Suprapubic skin (tissue), 4 donors: ENCODE results near the gene PCK2. TPM values are rescaled to one million over a fixed set of nuclear protein-coding genes. Genes with fewer than 3 reads are reported as not detected.

Experiments
- DNase-seq, 2 donors: peaks; one replicate each; pipeline ENCODE4 v3.0.0-alpha.2; 2019; ENCODE audit warnings: low spot score in 2 of 2
- H3K27ac ChIP-seq: fragments of 200-600 bp; sonication (generic); one replicate; pipeline ENCODE4 v1.5.1; 2019
- H3K27me3 ChIP-seq: fragments of 200-600 bp; sonication (generic); one replicate; pipeline ENCODE4 v1.5.1; 2019
- H3K36me3 ChIP-seq: fragments of 200-600 bp; sonication (generic); one replicate; pipeline ENCODE4 v1.5.1; 2019
- H3K4me1 ChIP-seq: fragments of 200-600 bp; sonication (generic); one replicate; pipeline ENCODE4 v1.5.1; 2019
- H3K4me3 ChIP-seq: fragments of 200-600 bp; sonication (generic); one replicate; pipeline ENCODE4 v1.5.1; 2019; ENCODE audit warnings: mild to moderate bottlenecking
- H3K9me3 ChIP-seq: fragments of 200-600 bp; sonication (generic); one replicate; pipeline ENCODE4 v1.5.1; 2019
- CTCF ChIP-seq, 2 donors: fragments of 200-600 bp in 1 of 2; fragments of 450-650 bp in 1 of 2; sonication (generic) in 1 of 2; IDR thresholded peaks; one replicate each; pipeline ENCODE4 v1.5.1; 2016 to 2019; ENCODE audit warnings: antibody characterized with exemption in 2 of 2, mild to moderate bottlenecking in 1 of 2, moderate library complexity in 1 of 2
- EP300 ChIP-seq: sonication (generic); formaldehyde crosslinking; IDR thresholded peaks from one replicate; pipeline ENCODE4 v1.6.1; 2017; ENCODE audit warnings: antibody characterized with exemption
- POLR2A ChIP-seq, 2 donors: fragments of 450-650 bp; IDR thresholded peaks; one replicate each; pipeline ENCODE4 v1.6.1; 2017; ENCODE audit warnings: antibody characterized with exemption in 2 of 2, mild to moderate bottlenecking in 2 of 2, moderate library complexity in 2 of 2
- POLR2AphosphoS5 ChIP-seq, 3 donors: sonication (generic); formaldehyde crosslinking; IDR thresholded peaks; one replicate each; pipeline ENCODE4 v1.6.1; 2017; ENCODE audit warnings: antibody characterized with exemption in 3 of 3
- WGBS: methylation state at CpG from one replicate; pipeline ENCODE4 v1.1.5; 2018; 5-methylcytosine and 5-hydroxymethylcytosine counted together
- total RNA-seq, 4 donors: library from RNA; depleted of rRNA; stranded (reverse); fragments of >200 nt; gene quantifications; one replicate each; pipeline ENCODE4 v1.1.0, GENCODE V29; 2016

PCK2 gene
- total RNA-seq, 4 donors from 2014 or later = 9.2 to 25.1 (median 14.4) TPM

DNA sequence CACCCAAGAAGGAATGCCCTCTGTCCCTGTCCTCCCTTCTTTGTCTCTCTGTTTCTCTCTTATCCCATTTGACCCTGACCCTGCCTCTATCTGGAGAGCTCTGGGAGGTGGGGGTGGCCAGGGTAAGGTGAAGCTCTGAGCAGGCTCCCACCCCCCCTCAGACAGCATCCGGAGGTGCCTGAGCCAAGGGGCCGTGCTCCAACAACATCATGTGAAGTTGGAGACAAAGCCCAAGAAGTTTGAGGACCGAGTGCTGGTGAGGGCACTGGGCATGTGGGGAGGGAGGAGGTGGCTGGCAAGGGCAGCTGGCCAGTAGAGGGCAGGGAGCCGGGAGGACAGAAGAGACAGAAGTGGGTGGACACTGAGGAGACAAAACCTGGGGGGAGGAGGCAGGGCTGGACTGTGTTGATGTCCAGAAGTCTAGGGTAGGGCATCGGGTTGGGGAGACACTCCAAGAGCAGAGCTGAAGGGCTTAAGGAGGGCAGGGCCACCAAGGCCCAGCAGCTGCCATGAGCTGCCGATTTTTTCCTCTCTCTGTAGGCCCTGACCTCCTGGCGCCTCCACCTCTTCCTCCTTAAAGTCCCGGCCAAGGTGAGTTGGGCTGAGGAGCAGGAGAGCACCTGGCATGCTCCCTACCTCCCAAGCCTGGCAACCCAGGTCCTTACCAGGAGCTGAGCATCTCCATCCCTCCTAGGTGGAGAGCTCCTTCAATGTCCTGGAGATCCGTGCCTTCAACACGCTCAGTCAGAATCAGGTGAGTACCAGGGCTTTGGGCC is 40.4 kb upstream of the PCK2 start:
- peak; percentile 49 to 65 for DNase-seq
- 79% methylated on average over 8 of the region's 10 CpGs for WGBS
- TF ChIP-seq CTCF (IDR thresholded peaks at IDR 0.05) (no peak), POLR2AphosphoS5 (IDR thresholded peaks at IDR 0.05) (no peak), POLR2A (IDR thresholded peaks at IDR 0.05) (no peak), EP300 (no peak)
- no peak overlapping the region for H3K27ac ChIP-seq
- H3K27me3 ChIP-seq = no peaks in the 10 kb centered on the region
- H3K4me1 ChIP-seq = peaks cover 17% of the 10 kb centered on the region
- no peaks in the 10 kb centered on the region for H3K9me3 ChIP-seq
- no peak overlapping the region for H3K4me3 ChIP-seq
- H3K36me3 ChIP-seq = no peaks in the 10 kb centered on the region

DNA sequence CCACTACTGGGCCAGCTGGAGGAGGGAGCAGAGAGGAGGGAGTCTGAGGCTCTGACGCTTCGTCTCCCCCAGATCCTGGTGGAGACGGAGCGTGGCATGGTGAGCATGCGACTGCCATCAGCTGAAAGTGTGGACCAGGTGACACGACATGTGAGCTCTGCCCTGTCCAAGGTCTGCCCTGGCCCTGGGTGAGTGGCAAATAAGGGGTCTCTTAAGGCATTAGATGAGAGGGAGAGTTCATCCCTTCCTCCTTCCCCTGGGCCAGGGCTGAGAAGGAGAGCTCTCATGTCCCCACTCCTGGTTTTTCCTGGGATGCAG is 39.8 kb upstream of the PCK2 start:
- H3K27ac ChIP-seq = no peak overlapping the region
- TF ChIP-seq CTCF (IDR thresholded peaks at IDR 0.05) (no peak), EP300 (no peak), POLR2A (IDR thresholded peaks at IDR 0.05) (no peak), POLR2AphosphoS5 (IDR thresholded peaks at IDR 0.05) (no peak)
- H3K27me3 ChIP-seq = no peaks in the 10 kb centered on the region
- WGBS = 94% methylated on average over 6 of the region's 6 CpGs
- H3K4me1 ChIP-seq = peaks cover 17% of the 10 kb centered on the region
- no peaks in the 10 kb centered on the region for H3K36me3 ChIP-seq
- no peak overlapping the region for H3K4me3 ChIP-seq
- DNase-seq = peak in 1 of 2 donors; percentile 69
- H3K9me3 ChIP-seq = no peaks in the 10 kb centered on the region

- no peaks in the 10 kb centered on the region for H3K36me3 ChIP-seq
- H3K27me3 ChIP-seq = no peaks in the 10 kb centered on the region
- H3K4me3 ChIP-seq = no peak overlapping the region
- H3K27ac ChIP-seq = no peak overlapping the region
- peaks cover 17% of the 10 kb centered on the region for H3K4me1 ChIP-seq
- H3K9me3 ChIP-seq = no peaks in the 10 kb centered on the region
- no peak for TF ChIP-seq EP300
- no peak for TF ChIP-seq POLR2AphosphoS5 (IDR thresholded peaks at IDR 0.05)
- no peak for TF ChIP-seq CTCF (IDR thresholded peaks at IDR 0.05)
- TF ChIP-seq POLR2A (IDR thresholded peaks at IDR 0.05) = no peak
- no peak for DNase-seq
- 88% methylated on average over 9 of the region's 9 CpGs for WGBS
Measured at GRCh38 chr14:24054646-24055045, 39.5 kb upstream of the PCK2 start.

DNA sequence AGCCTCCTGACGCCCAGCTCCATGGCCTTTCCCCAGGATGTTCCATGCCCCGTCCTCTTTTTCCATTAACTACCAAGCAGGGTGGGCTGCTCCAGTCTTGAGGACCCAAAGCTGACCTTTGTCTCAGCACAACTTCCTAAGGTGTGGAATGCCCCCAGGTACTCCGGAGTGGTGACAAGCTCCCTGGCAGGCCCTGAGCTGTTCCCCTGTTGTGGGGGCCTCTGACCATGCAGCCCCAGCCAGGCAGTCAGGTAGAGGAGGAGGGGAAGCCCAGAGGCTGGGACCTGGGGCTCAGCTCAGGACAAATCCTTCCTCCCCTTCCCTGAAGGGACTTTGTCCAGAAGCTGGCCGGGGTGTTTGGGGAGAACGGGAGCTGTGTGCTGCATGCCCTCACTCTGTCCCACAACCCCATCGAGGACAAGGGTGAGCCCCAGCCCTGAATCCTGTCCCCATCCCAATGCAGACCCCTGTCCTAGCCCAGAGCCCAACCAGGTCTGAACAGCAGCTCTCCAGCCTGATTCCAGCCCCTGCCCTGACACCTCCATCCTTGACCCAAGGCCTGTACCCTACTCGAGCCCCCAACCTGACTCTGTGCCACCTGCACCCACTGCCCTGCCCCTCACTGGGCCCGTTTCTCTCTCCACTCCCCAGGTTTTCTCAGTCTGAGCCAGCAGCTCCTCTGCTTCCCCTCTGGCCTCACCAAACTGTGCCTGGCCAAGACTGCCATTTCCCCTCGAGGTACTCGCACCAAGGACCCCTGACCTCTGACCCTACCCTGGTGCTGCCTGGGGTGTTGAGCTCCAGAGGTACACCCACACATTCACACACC is 37.9 kb upstream of the PCK2 start:
- DNase-seq = peak in 1 of 2 donors; percentile 44
- TF ChIP-seq CTCF (IDR thresholded peaks at IDR 0.05) (no peak), POLR2A (IDR thresholded peaks at IDR 0.05) (no peak), POLR2AphosphoS5 (IDR thresholded peaks at IDR 0.05) (no peak), EP300 (no peak)
- Histone ChIP-seq H3K9me3 (no peaks in the 10 kb centered on the region), H3K4me3 (no peak overlapping the region), H3K4me1 (peaks cover 16% of the 10 kb centered on the region), H3K27me3 (no peaks in the 10 kb centered on the region), H3K27ac (no peak overlapping the region), H3K36me3 (no peaks in the 10 kb centered on the region)
- 88% methylated on average over 7 of the region's 10 CpGs for WGBS

DNA sequence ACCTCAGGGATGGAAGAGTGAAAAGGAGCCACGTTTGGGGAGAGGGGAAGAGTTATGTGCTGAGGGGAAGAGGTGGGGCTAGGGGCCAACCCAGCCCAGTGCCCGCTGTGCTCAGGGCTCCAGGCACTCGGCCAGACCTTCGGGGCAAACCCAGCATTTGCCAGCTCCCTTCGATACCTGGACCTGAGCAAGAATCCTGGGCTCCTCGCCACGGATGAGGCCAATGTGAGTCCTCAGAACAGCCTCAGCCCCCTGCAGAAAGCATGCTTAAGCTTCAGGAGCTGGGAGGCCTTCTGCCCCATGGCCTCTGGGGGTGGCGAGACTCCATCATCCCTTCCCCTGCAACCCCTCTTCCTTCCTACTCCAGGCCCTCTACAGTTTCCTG is 37.3 kb upstream of the PCK2 start:
- Histone ChIP-seq H3K36me3 (no peaks in the 10 kb centered on the region), H3K4me1 (peaks cover 13% of the 10 kb centered on the region), H3K27ac (no peak overlapping the region), H3K9me3 (no peaks in the 10 kb centered on the region), H3K4me3 (no peak overlapping the region), H3K27me3 (no peaks in the 10 kb centered on the region)
- DNase-seq = no peak
- TF ChIP-seq POLR2A (IDR thresholded peaks at IDR 0.05) (no peak), POLR2AphosphoS5 (IDR thresholded peaks at IDR 0.05) (no peak), EP300 (no peak), CTCF (IDR thresholded peaks at IDR 0.05) (no peak)
- 60% methylated on average over 2 of the region's 8 CpGs for WGBS
